Suprapubic skin (tissue), 4 donors: ENCODE measurements around the gene ERGIC1. TPM values are rescaled to one million over a fixed set of nuclear protein-coding genes. Genes with fewer than 3 reads are reported as not detected.
A peak's percentile ranks its signal among the peaks of the same experiment; 100 is the strongest.

Source experiments
- DNase-seq, 2 donors: peaks; one replicate each; pipeline ENCODE4 v3.0.0-alpha.2; 2019; ENCODE audit warnings: low spot score in 2 of 2
- H3K27ac ChIP-seq: fragments of 200-600 bp; sonication (generic); one replicate; pipeline ENCODE4 v1.5.1; 2019
- H3K27me3 ChIP-seq: fragments of 200-600 bp; sonication (generic); one replicate; pipeline ENCODE4 v1.5.1; 2019
- H3K36me3 ChIP-seq: fragments of 200-600 bp; sonication (generic); one replicate; pipeline ENCODE4 v1.5.1; 2019
- H3K4me1 ChIP-seq: fragments of 200-600 bp; sonication (generic); one replicate; pipeline ENCODE4 v1.5.1; 2019
- H3K4me3 ChIP-seq: fragments of 200-600 bp; sonication (generic); one replicate; pipeline ENCODE4 v1.5.1; 2019; ENCODE audit warnings: mild to moderate bottlenecking
- H3K9me3 ChIP-seq: fragments of 200-600 bp; sonication (generic); one replicate; pipeline ENCODE4 v1.5.1; 2019
- EP300 ChIP-seq: sonication (generic); formaldehyde crosslinking; IDR thresholded peaks from one replicate; pipeline ENCODE4 v1.6.1; 2017; ENCODE audit warnings: antibody characterized with exemption
- POLR2A ChIP-seq, 2 donors: fragments of 450-650 bp; IDR thresholded peaks; one replicate each; pipeline ENCODE4 v1.6.1; 2017; ENCODE audit warnings: antibody characterized with exemption in 2 of 2, mild to moderate bottlenecking in 2 of 2, moderate library complexity in 2 of 2
- POLR2AphosphoS5 ChIP-seq, 3 donors: sonication (generic); formaldehyde crosslinking; IDR thresholded peaks; one replicate each; pipeline ENCODE4 v1.6.1; 2017; ENCODE audit warnings: antibody characterized with exemption in 3 of 3
- WGBS: methylation state at CpG from one replicate; pipeline ENCODE4 v1.1.5; 2018; 5-methylcytosine and 5-hydroxymethylcytosine counted together
- total RNA-seq, 4 donors: library from RNA; depleted of rRNA; stranded (reverse); fragments of >200 nt; gene quantifications; one replicate each; pipeline ENCODE4 v1.1.0, GENCODE V29; 2016
- TF ChIP-seq, protein P1 (sequence below), 2 donors: fragments of 200-600 bp in 1 of 2; fragments of 450-650 bp in 1 of 2; sonication (generic) in 1 of 2; IDR thresholded peaks; one replicate each; pipeline ENCODE4 v1.5.1; 2016 to 2019; ENCODE audit warnings: antibody characterized with exemption in 2 of 2, mild to moderate bottlenecking in 1 of 2, moderate library complexity in 1 of 2

The ERGIC1 gene
- total RNA-seq, 4 donors from 2014 or later: 81.2 to 106 (median 91.8) TPM

DNA sequence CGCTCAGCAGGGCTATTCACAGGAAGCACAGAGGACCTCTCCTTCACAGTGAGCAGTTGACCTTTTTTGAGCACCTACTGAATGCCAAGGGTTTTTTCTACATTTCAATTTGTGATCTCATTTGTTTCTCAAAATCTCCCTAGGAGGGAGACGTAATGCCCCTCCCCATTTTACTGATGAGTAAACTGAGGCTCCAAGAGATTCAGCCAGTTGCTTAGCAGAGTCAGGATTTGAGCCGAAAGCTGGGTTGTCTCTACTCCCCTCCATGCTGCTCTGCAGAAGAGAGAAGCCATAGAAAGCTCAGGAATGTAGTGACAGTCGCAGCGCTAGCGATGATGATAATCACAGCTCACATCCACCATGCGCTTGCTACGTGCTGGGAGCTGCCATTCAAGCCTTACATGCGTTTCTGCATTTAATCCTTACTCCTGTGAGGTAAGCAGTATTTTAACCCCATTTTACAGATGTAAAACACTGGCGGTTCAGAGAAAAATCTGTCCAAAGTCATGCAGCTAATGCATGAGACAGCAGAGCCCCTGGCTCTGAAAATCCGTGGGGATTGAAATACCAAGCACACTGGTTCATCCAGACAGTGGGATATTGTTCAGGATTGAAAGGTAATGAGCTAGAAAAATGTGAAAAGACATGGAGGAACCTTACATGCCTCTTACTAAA lies 33.8 kb downstream of the ERGIC1 start:
- no peaks in the 10 kb centered on the region for H3K27me3 ChIP-seq
- no peaks in the 10 kb centered on the region for H3K9me3 ChIP-seq
- no peak for DNase-seq
- WGBS: 74% methylated on average over 11 of the region's 11 CpGs
- H3K36me3 ChIP-seq: no peaks in the 10 kb centered on the region
- H3K27ac ChIP-seq: peak overlapping the region; percentile 90
- no peak overlapping the region for H3K4me3 ChIP-seq
- H3K4me1 ChIP-seq: peaks cover 72% of the 10 kb centered on the region
- no peak for TF ChIP-seq POLR2AphosphoS5 (IDR thresholded peaks at IDR 0.05)
- TF ChIP-seq, protein P1, sequence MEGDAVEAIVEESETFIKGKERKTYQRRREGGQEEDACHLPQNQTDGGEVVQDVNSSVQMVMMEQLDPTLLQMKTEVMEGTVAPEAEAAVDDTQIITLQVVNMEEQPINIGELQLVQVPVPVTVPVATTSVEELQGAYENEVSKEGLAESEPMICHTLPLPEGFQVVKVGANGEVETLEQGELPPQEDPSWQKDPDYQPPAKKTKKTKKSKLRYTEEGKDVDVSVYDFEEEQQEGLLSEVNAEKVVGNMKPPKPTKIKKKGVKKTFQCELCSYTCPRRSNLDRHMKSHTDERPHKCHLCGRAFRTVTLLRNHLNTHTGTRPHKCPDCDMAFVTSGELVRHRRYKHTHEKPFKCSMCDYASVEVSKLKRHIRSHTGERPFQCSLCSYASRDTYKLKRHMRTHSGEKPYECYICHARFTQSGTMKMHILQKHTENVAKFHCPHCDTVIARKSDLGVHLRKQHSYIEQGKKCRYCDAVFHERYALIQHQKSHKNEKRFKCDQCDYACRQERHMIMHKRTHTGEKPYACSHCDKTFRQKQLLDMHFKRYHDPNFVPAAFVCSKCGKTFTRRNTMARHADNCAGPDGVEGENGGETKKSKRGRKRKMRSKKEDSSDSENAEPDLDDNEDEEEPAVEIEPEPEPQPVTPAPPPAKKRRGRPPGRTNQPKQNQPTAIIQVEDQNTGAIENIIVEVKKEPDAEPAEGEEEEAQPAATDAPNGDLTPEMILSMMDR (IDR thresholded peaks at IDR 0.05): no peak
- TF ChIP-seq EP300: no peak
- TF ChIP-seq POLR2A (IDR thresholded peaks at IDR 0.05): no peak

DNA sequence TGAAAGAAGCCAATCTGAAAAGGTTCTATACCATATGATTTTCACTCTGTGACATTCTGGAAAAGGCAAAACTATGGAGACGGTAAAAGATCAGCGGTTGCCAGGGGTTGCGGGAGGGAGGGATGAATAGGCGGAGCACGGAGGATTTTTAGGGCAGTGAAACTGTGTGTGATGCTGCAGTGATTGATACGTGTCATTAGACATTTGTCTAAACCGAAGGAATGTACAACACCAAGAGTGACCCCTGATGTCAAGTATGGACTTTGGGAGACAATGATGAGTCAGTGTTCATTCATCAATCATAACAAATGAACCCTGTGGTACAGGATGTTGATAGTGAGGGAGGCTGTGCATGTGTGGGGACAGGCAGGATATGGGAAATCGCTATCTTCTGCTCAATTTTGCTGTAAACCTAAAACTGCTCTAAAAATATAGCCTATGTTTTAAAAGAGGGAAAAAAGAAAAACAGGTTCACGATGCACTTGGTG lies 34.4 kb downstream of the ERGIC1 start:
- no peak overlapping the region for H3K4me3 ChIP-seq
- peaks cover 78% of the 10 kb centered on the region for H3K4me1 ChIP-seq
- H3K9me3 ChIP-seq: no peaks in the 10 kb centered on the region
- WGBS: 70% methylated on average over 9 of the region's 9 CpGs
- H3K27me3 ChIP-seq: no peaks in the 10 kb centered on the region
- TF ChIP-seq EP300 (no peak), POLR2AphosphoS5 (IDR thresholded peaks at IDR 0.05) (no peak), POLR2A (IDR thresholded peaks at IDR 0.05) (no peak)
- TF ChIP-seq, protein P1 (IDR thresholded peaks at IDR 0.05): no peak
- DNase-seq: no peak
- peak overlapping the region; percentile 90 for H3K27ac ChIP-seq
- no peaks in the 10 kb centered on the region for H3K36me3 ChIP-seq

DNA sequence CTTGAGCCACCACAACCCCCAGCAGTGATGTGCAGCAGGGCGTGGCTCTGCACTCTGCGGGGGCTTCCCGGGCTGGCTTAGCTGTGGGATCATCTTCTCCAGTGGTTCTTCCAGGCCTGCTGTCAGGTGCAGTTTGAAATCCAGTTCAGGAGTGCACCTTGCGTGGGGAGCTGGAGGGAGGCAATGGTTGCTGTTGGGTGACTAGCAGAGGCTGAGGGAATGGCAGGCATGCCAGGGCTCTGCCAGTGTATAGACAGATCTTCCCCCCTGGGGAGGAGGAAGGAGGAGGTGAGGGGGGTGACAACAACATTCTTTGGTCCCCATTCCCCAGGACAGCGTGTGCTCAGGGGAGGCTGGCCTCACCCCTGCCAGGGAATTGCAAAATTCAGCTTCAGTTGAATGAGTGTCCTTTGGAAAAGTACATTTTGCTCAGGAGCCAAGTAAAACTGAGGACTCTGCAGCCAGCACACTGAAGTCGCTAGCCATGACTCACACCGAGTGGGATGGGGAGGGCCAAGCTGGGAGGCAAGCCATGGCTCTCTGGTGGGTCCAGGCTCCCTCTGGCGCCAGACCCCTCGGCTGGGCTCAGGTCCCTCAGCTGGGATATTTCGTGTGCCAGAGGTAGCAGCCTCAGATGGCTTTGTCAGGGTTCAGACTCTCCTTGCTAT lies 35.0 kb downstream of the ERGIC1 start:
- TF ChIP-seq, protein P1 (IDR thresholded peaks at IDR 0.05): peak in 1 of 2 donors; percentile 10
- TF ChIP-seq POLR2A (IDR thresholded peaks at IDR 0.05): no peak
- TF ChIP-seq POLR2AphosphoS5 (IDR thresholded peaks at IDR 0.05): peak; percentile 80 to 99 (median 96)
- TF ChIP-seq EP300: peak; percentile 99
- H3K4me3 ChIP-seq: no peak overlapping the region
- H3K9me3 ChIP-seq: no peaks in the 10 kb centered on the region
- WGBS: 34% methylated on average over 8 of the region's 10 CpGs
- H3K27me3 ChIP-seq: no peaks in the 10 kb centered on the region
- no peaks in the 10 kb centered on the region for H3K36me3 ChIP-seq
- H3K4me1 ChIP-seq: peaks cover 80% of the 10 kb centered on the region
- DNase-seq: peak; percentile 94
- H3K27ac ChIP-seq: peak overlapping the region; percentile 90

DNA sequence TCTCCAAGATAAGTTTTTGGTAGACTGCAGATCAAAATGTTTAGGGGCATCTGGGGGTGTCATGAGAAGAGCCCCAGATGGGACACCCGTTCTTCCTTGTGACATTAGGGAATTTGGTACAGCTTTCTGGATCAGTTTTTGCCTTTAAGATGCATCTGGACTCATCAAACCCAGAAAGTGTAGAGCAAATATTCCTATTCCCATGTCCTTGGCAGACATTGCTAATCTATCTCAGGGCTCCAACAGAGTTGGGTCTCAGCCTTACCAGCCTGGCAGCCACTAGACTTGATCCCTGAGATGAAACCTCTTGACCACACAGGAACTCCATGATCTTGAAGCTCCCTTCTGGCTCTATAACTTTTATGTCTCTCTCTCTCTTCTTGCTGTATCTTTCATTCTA lies 35.6 kb downstream of the ERGIC1 start:
- Histone ChIP-seq H3K4me3 (no peak overlapping the region), H3K27ac (peak overlapping the region; percentile 90), H3K9me3 (no peaks in the 10 kb centered on the region), H3K27me3 (no peaks in the 10 kb centered on the region), H3K4me1 (peaks cover 80% of the 10 kb centered on the region), H3K36me3 (no peaks in the 10 kb centered on the region)
- WGBS: 65% methylated on average over 1 of the region's 1 CpG
- DNase-seq: no peak
- TF ChIP-seq POLR2AphosphoS5 (IDR thresholded peaks at IDR 0.05) (no peak), EP300 (no peak), POLR2A (IDR thresholded peaks at IDR 0.05) (no peak)
- TF ChIP-seq, protein P1 (IDR thresholded peaks at IDR 0.05): no peak

DNA sequence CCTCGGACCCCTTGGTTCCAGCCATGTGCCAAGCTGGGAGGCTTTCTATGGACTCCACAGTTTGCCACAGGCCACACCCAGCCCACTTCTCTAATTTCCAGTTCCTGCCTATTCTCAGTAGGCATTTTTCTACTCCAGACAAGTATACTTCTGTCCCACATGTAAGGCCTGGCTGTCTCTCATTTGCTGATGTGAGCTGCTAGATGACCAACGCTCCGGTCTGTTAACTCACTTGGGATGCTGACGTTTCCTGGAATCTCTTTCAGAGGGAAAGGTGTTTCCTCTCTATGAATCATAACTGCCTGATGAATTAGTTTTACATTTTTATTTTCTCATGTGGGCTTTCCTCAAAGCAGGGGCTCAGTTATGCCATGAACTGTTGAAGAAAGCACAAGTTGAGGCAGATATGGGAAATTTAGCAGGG lies 36.3 kb downstream of the ERGIC1 start:
- Histone ChIP-seq H3K27ac (peak overlapping the region; percentile 90), H3K4me1 (peaks cover 76% of the 10 kb centered on the region), H3K36me3 (no peaks in the 10 kb centered on the region), H3K4me3 (no peak overlapping the region), H3K9me3 (no peaks in the 10 kb centered on the region), H3K27me3 (no peaks in the 10 kb centered on the region)
- 23% methylated on average over 4 of the region's 4 CpGs for WGBS
- TF ChIP-seq POLR2AphosphoS5 (IDR thresholded peaks at IDR 0.05): peak in 2 of 3 donors; percentile 9 to 41
- TF ChIP-seq POLR2A (IDR thresholded peaks at IDR 0.05): no peak
- peak in 1 of 2 donors; percentile 81 for DNase-seq
